ENCODE measurements around the gene UBL5.

The UBL5 gene

GRCh38 chr19:9862938-9863337 is 35.2 kb downstream of the UBL5 start:
- no peak overlapping the region for H2BK15ac ChIP-seq (replicated peaks; ENCODE audit: low read depth)
- no peak overlapping the region for H3K4me2 ChIP-seq (ENCODE audit: low read length)
- H3K4ac ChIP-seq (ENCODE audit: low read depth, low read length) = no peak overlapping the region
- no peak overlapping the region for H3K56ac ChIP-seq (ENCODE audit: low read length)
- H3K36me3 ChIP-seq (ENCODE audit: control insufficient read depth, insufficient read depth, low read length) = no peaks in the 10 kb centered on the region
- no peak overlapping the region for H4K8ac ChIP-seq (ENCODE audit: low read depth, low read length)
- no peak for DNase-seq
- no peaks in the 10 kb centered on the region for H3K4me1 ChIP-seq (ENCODE audit: control insufficient read depth, low read depth, low read length)
- H3K18ac ChIP-seq (ENCODE audit: low read length) = no peak overlapping the region
- H3K27me3 ChIP-seq (ENCODE audit: insufficient read depth, low read length, poor library complexity) = no peaks in the 10 kb centered on the region
- H2BK5ac ChIP-seq (ENCODE audit: low read length) = no peak overlapping the region
- no peak overlapping the region for H2BK120ac ChIP-seq (ENCODE audit: low read depth, low read length)
- no peak overlapping the region for H2AK5ac ChIP-seq (ENCODE audit: low read length)
- H3K9ac ChIP-seq (ENCODE audit: low read length) = no peak overlapping the region
- H3K79me1 ChIP-seq (ENCODE audit: low read length) = no peaks in the 10 kb centered on the region
- H3K79me2 ChIP-seq (ENCODE audit: control insufficient read depth, insufficient read depth, low read length) = no peaks in the 10 kb centered on the region
- no peak overlapping the region for H3K27ac ChIP-seq (ENCODE audit: low read depth, low read length)
- H3K4me3 ChIP-seq (ENCODE audit: low read length) = no peak overlapping the region
- H4K5ac ChIP-seq (ENCODE audit: low read length) = no peak overlapping the region
- no peak overlapping the region for H3K23ac ChIP-seq (ENCODE audit: low read length)
- no CpG with 5 or more reads among the region's 4 CpGs for WGBS (ENCODE audit: extremely low coverage, insufficient coverage, low lambda C conversion rate)

- H2BK5ac ChIP-seq (ENCODE audit: low read length) = no peak overlapping the region
These were observed 36.0 kb downstream of the UBL5 start for GRCh38 chr19:9863759-9864158.

GRCh38 chr19:9865732-9866501 is 38.2 kb downstream of the UBL5 start:
- no peak overlapping the region for H2AK5ac ChIP-seq (ENCODE audit: low read length)
- H3K79me1 ChIP-seq (ENCODE audit: low read length) = no peaks in the 10 kb centered on the region
- no peaks in the 10 kb centered on the region for H3K36me3 ChIP-seq (ENCODE audit: control insufficient read depth, insufficient read depth, low read length)
- H2BK15ac ChIP-seq (replicated peaks; ENCODE audit: low read depth) = no peak overlapping the region
- no peak overlapping the region for H4K5ac ChIP-seq (ENCODE audit: low read length)
- no peak overlapping the region for H3K9ac ChIP-seq (ENCODE audit: low read length)
- no CpG with 5 or more reads among the region's 16 CpGs for WGBS (ENCODE audit: extremely low coverage, insufficient coverage, low lambda C conversion rate)
- no peak overlapping the region for H3K56ac ChIP-seq (ENCODE audit: low read length)
- H3K4me1 ChIP-seq (ENCODE audit: control insufficient read depth, low read depth, low read length) = no peaks in the 10 kb centered on the region
- no peaks in the 10 kb centered on the region for H3K79me2 ChIP-seq (ENCODE audit: control insufficient read depth, insufficient read depth, low read length)
- no peak overlapping the region for H3K4ac ChIP-seq (ENCODE audit: low read depth, low read length)
- H3K18ac ChIP-seq (ENCODE audit: low read length) = no peak overlapping the region
- no peak overlapping the region for H3K4me3 ChIP-seq (ENCODE audit: low read length)
- no peak overlapping the region for H3K4me2 ChIP-seq (ENCODE audit: low read length)
- no peak overlapping the region for H4K8ac ChIP-seq (ENCODE audit: low read depth, low read length)
- no peak overlapping the region for H3K23ac ChIP-seq (ENCODE audit: low read length)
- H3K27ac ChIP-seq (ENCODE audit: low read depth, low read length) = no peak overlapping the region
- DNase-seq = no peak
- H2BK120ac ChIP-seq (ENCODE audit: low read depth, low read length) = no peak overlapping the region
- no peaks in the 10 kb centered on the region for H3K27me3 ChIP-seq (ENCODE audit: insufficient read depth, low read length, poor library complexity)
- no peak overlapping the region for H2BK5ac ChIP-seq (ENCODE audit: low read length)

More at GRCh38 chr19:9863759-9864158, 36.0 kb downstream of the UBL5 start:
- H3K36me3 ChIP-seq (ENCODE audit: control insufficient read depth, insufficient read depth, low read length) = no peaks in the 10 kb centered on the region
- no peak overlapping the region for H4K5ac ChIP-seq (ENCODE audit: low read length)
- H3K18ac ChIP-seq (ENCODE audit: low read length) = no peak overlapping the region
- no peak overlapping the region for H2AK5ac ChIP-seq (ENCODE audit: low read length)
- H3K4ac ChIP-seq (ENCODE audit: low read depth, low read length) = no peak overlapping the region
- H4K8ac ChIP-seq (ENCODE audit: low read depth, low read length) = no peak overlapping the region
- H3K9ac ChIP-seq (ENCODE audit: low read length) = no peak overlapping the region
- DNase-seq = no peak
- no peaks in the 10 kb centered on the region for H3K79me1 ChIP-seq (ENCODE audit: low read length)
- H2BK120ac ChIP-seq (ENCODE audit: low read depth, low read length) = no peak overlapping the region
- no peak overlapping the region for H3K23ac ChIP-seq (ENCODE audit: low read length)
- H3K27me3 ChIP-seq (ENCODE audit: insufficient read depth, low read length, poor library complexity) = no peaks in the 10 kb centered on the region
- H3K4me3 ChIP-seq (ENCODE audit: low read length) = no peak overlapping the region
- H3K4me2 ChIP-seq (ENCODE audit: low read length) = no peak overlapping the region
- no peaks in the 10 kb centered on the region for H3K4me1 ChIP-seq (ENCODE audit: control insufficient read depth, low read depth, low read length)
- WGBS (ENCODE audit: extremely low coverage, insufficient coverage, low lambda C conversion rate) = no CpG with 5 or more reads among the region's 5 CpGs
- H2BK15ac ChIP-seq (replicated peaks; ENCODE audit: low read depth) = no peak overlapping the region
- H3K79me2 ChIP-seq (ENCODE audit: control insufficient read depth, insufficient read depth, low read length) = no peaks in the 10 kb centered on the region
- H3K27ac ChIP-seq (ENCODE audit: low read depth, low read length) = no peak overlapping the region
- H3K56ac ChIP-seq (ENCODE audit: low read length) = no peak overlapping the region

- H2BK5ac ChIP-seq (ENCODE audit: low read length) = no peak overlapping the region
- no peaks in the 10 kb centered on the region for H3K79me2 ChIP-seq (ENCODE audit: control insufficient read depth, insufficient read depth, low read length)
- H3K56ac ChIP-seq (ENCODE audit: low read length) = no peak overlapping the region
- no peak overlapping the region for H4K8ac ChIP-seq (ENCODE audit: low read depth, low read length)
- no peak overlapping the region for H3K9ac ChIP-seq (ENCODE audit: low read length)
- no peaks in the 10 kb centered on the region for H3K79me1 ChIP-seq (ENCODE audit: low read length)
- no peak overlapping the region for H3K23ac ChIP-seq (ENCODE audit: low read length)
- H3K4me3 ChIP-seq (ENCODE audit: low read length) = no peak overlapping the region
- no peak overlapping the region for H3K4me2 ChIP-seq (ENCODE audit: low read length)
- H3K27me3 ChIP-seq (ENCODE audit: insufficient read depth, low read length, poor library complexity) = no peaks in the 10 kb centered on the region
- no peak overlapping the region for H3K4ac ChIP-seq (ENCODE audit: low read depth, low read length)
- no peak overlapping the region for H2BK120ac ChIP-seq (ENCODE audit: low read depth, low read length)
- H3K18ac ChIP-seq (ENCODE audit: low read length) = no peak overlapping the region
- no peak overlapping the region for H2BK15ac ChIP-seq (replicated peaks; ENCODE audit: low read depth)
- H3K36me3 ChIP-seq (ENCODE audit: control insufficient read depth, insufficient read depth, low read length) = no peaks in the 10 kb centered on the region
- no peak overlapping the region for H4K5ac ChIP-seq (ENCODE audit: low read length)
- no peak overlapping the region for H3K27ac ChIP-seq (ENCODE audit: low read depth, low read length)
- H2AK5ac ChIP-seq (ENCODE audit: low read length) = no peak overlapping the region
- DNase-seq = no peak
- no CpG with 5 or more reads among the region's 7 CpGs for WGBS (ENCODE audit: extremely low coverage, insufficient coverage, low lambda C conversion rate)
- no peaks in the 10 kb centered on the region for H3K4me1 ChIP-seq (ENCODE audit: control insufficient read depth, low read depth, low read length)
These were observed 41.4 kb downstream of the UBL5 start for GRCh38 chr19:9868983-9869617.

- no peak overlapping the region for H2AK5ac ChIP-seq (ENCODE audit: low read length)
- no peak for DNase-seq
- no peak overlapping the region for H3K18ac ChIP-seq (ENCODE audit: low read length)
- H3K9ac ChIP-seq (ENCODE audit: low read length) = no peak overlapping the region
- no peak overlapping the region for H3K23ac ChIP-seq (ENCODE audit: low read length)
- H2BK5ac ChIP-seq (ENCODE audit: low read length) = no peak overlapping the region
- no peaks in the 10 kb centered on the region for H3K79me2 ChIP-seq (ENCODE audit: control insufficient read depth, insufficient read depth, low read length)
- no peak overlapping the region for H3K4me2 ChIP-seq (ENCODE audit: low read length)
- no peaks in the 10 kb centered on the region for H3K4me1 ChIP-seq (ENCODE audit: control insufficient read depth, low read depth, low read length)
- H2BK15ac ChIP-seq (replicated peaks; ENCODE audit: low read depth) = no peak overlapping the region
- no CpG with 5 or more reads among the region's 16 CpGs for WGBS (ENCODE audit: extremely low coverage, insufficient coverage, low lambda C conversion rate)
- no peak overlapping the region for H2BK120ac ChIP-seq (ENCODE audit: low read depth, low read length)
- no peak overlapping the region for H3K56ac ChIP-seq (ENCODE audit: low read length)
- no peak overlapping the region for H3K4ac ChIP-seq (ENCODE audit: low read depth, low read length)
- no peak overlapping the region for H4K5ac ChIP-seq (ENCODE audit: low read length)
- H3K27me3 ChIP-seq (ENCODE audit: insufficient read depth, low read length, poor library complexity) = no peaks in the 10 kb centered on the region
- H4K8ac ChIP-seq (ENCODE audit: low read depth, low read length) = no peak overlapping the region
- H3K27ac ChIP-seq (ENCODE audit: low read depth, low read length) = no peak overlapping the region
- H3K4me3 ChIP-seq (ENCODE audit: low read length) = no peak overlapping the region
- H3K36me3 ChIP-seq (ENCODE audit: control insufficient read depth, insufficient read depth, low read length) = no peaks in the 10 kb centered on the region
- no peaks in the 10 kb centered on the region for H3K79me1 ChIP-seq (ENCODE audit: low read length)
These were observed 44.1 kb downstream of the UBL5 start for GRCh38 chr19:9871626-9872338.

All from mesendoderm (in vitro differentiated cells).